Pancreas (tissue), 10 donors: ENCODE measurements around the gene DSP. TPM values are rescaled to one million over a fixed set of nuclear protein-coding genes. Genes with fewer than 3 reads are reported as not detected.

Source experiments
- ATAC-seq, 4 donors: fragments of 200-7000 bp; cut with Tn5 transposase; one replicate each; pipeline versions ENCODE4 v1.8.0 to v1.9.1; 2020; ENCODE audit warnings: mild to moderate bottlenecking in 4 of 4, moderate library complexity in 4 of 4
- DNase-seq, 6 donors: peaks; one replicate each; pipeline ENCODE4 v3.0.0-alpha.2; 2020
- FAIRE-seq: peaks from 2 replicates; lab custom pipeline; 2012; peaks lifted over from hg19 to GRCh38; lab: Jason Lieb, UNC
- H3K27ac ChIP-seq, 4 donors: fragments of 200-600 bp; sonication (generic); 1 replicate in 3 of 4; 2 replicates in 1 of 4; pipeline versions ENCODE4 v1.5.0 to v1.8.0; 2020
- H3K27me3 ChIP-seq, 4 donors: fragments of 200-600 bp; one replicate each; pipeline ENCODE4 v1.8.0; 2021
- H3K36me3 ChIP-seq, 3 donors: fragments of 200-600 bp; sonication (generic) in 1 of 3; one replicate each; pipeline versions ENCODE4 v1.5.0 to v1.8.0; 2020 to 2021
- H3K4me1 ChIP-seq, 3 donors: fragments of 200-600 bp; one replicate each; pipeline ENCODE4 v1.8.0; 2021
- H3K4me3 ChIP-seq, 4 donors: fragments of 200-600 bp; sonication (generic) in 2 of 4; one replicate each; pipeline versions ENCODE4 v1.5.0 to v1.8.0; 2020 to 2021
- H3K9me3 ChIP-seq, 4 donors: fragments of 200-600 bp; one replicate each; pipeline ENCODE4 v1.8.0; 2021
- CTCF ChIP-seq, 4 donors: fragments of 200-600 bp; sonication (generic) in 3 of 4; IDR thresholded peaks; one replicate each; pipeline versions ENCODE4 v1.5.0 to v1.8.0; 2021; ENCODE audit warnings: antibody characterized with exemption in 4 of 4
- WGBS, 2 donors: extraction: QIAGEN DNeasy Blood & Tissue Kit; methylation state at CpG; one replicate each; pipeline ENCODE4 v1.1.7; 2013; 5-methylcytosine and 5-hydroxymethylcytosine counted together
- intact Hi-C, 3 donors: fragments of 100-400 bp; cut with DNase I; formaldehyde crosslinking; loops; one replicate each; pipeline versions ENCODE4 v1.11.1 to v1.14.2; 2022
- polyA plus RNA-seq, 2 donors: library from polyadenylated mRNA; stranded (reverse); fragments of 200-250 nt; gene quantifications; one replicate each; pipeline ENCODE4 v1.2.3, GENCODE V29; 2013
- total RNA-seq, 6 donors: library from RNA; stranded (reverse); fragmentation: NEBNext Ultra II Directional in 4 of 6; extraction: Animal tissue kit (Norgen Biotek cat#: 25700) in 4 of 6; gene quantifications; one replicate each; pipeline versions ENCODE4 v1.2.1 to v1.2.4, GENCODE V29; 2021 to 2023
- donor health status: healthy with polysubstance abuse.
- donor health status: DM: no; HTN: no; CAD: no; lungs with moderate emphysema.
- donor health status: DM: no; HTN: no; CAD: no.
- donor health status: control.
- donor health status: control.
- donor health status: Bipolar disorder and iron deficiency.
- donor health status: DM: yes; HTN: yes; CAD: no.
- donor health status: DM: no; HTN: no; CAD: no.
- donor health status: DM: no; HTN: no; CAD: no.
- donor health status: DM: yes; HTN: yes; CAD: no.

DSP gene
- total and polyA plus RNA-seq, 8 donors = 17.3 to 139 (median 111) TPM

DNA sequence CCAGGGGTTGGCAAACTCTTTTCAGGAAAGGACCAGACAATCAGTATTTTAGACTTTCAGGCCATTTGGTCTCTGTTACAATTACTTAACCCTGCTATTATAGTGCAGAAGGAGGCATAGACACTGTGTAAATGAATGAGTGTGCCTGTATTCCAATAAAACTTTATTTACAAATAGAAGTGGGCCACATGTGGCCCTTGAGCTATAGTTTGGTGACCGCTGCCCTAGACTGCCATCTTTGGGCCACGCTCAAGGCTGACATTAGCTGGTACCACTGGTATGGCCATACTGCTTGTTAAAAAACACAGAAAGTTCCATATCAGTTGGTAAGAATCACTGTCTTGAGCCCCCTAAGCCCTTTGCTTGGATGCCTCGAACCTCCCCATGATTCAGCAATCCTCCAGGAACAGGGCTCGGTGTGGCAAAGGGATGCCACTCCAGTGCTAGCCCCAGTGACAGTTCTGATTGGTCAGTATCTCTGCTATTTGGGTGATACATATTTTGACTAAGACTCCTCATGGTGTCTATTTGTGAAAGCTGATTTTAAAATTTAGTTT lies 25.2 kb downstream of the DSP start:
- intact Hi-C loops = no loop called here
- H3K9me3 ChIP-seq = no peaks in the 10 kb centered on the region
- peaks cover 17 to 94% (median 54%) of the 10 kb centered on the region in 3 donors for H3K36me3 ChIP-seq
- no peak for DNase-seq
- no peak overlapping the region for H3K27ac ChIP-seq
- no peaks in the 10 kb centered on the region for H3K27me3 ChIP-seq
- H3K4me3 ChIP-seq = no peak overlapping the region
- TF ChIP-seq CTCF (IDR thresholded peaks at IDR 0.05) = no peak
- no peak for ATAC-seq
- WGBS, 2 donors = 96 to 97% methylated on average over 4 of the region's 4 CpGs
- H3K4me1 ChIP-seq = peaks cover 3 to 11% (median 7%) of the 10 kb centered on the region in 3 donors
- no peak for FAIRE-seq

GRCh38 chr6:7568021-7568420 lies 26.6 kb downstream of the DSP start:
- no peak for DNase-seq
- no peaks in the 10 kb centered on the region for H3K9me3 ChIP-seq
- TF ChIP-seq CTCF (IDR thresholded peaks at IDR 0.05) = no peak
- H3K4me3 ChIP-seq = no peak overlapping the region
- H3K27me3 ChIP-seq = no peaks in the 10 kb centered on the region
- no peak for FAIRE-seq
- H3K27ac ChIP-seq = no peak overlapping the region
- ATAC-seq = no peak
- H3K4me1 ChIP-seq = no peaks in the 10 kb centered on the region
- peaks cover 26 to 100% (median 63%) of the 10 kb centered on the region in 3 donors for H3K36me3 ChIP-seq
- WGBS, 2 donors = 83 to 87% methylated on average over 3 of the region's 3 CpGs
- intact Hi-C loops = no loop called here

- intact Hi-C loops = no loop called here
- DNase-seq (no peak), FAIRE-seq (no peak), ATAC-seq (no peak)
- WGBS, 2 donors = 91 to 95% methylated on average over 13 of the region's 13 CpGs
- Histone ChIP-seq H3K36me3 (peaks cover 26 to 100% (median 61%) of the 10 kb centered on the region in 3 donors), H3K4me1 (no peaks in the 10 kb centered on the region), H3K27me3 (no peaks in the 10 kb centered on the region), H3K9me3 (no peaks in the 10 kb centered on the region), H3K27ac (no peak overlapping the region), H3K4me3 (no peak overlapping the region)
- no peak for TF ChIP-seq CTCF (IDR thresholded peaks at IDR 0.05)
Observed at GRCh38 chr6:7569082-7569481, 27.6 kb downstream of the DSP start.

GRCh38 chr6:7572213-7572943 lies 30.9 kb downstream of the DSP start:
- H3K36me3 ChIP-seq = peaks cover 22 to 100% (median 71%) of the 10 kb centered on the region in 3 donors
- ATAC-seq (no peak), DNase-seq (no peak), FAIRE-seq (no peak)
- no peaks in the 10 kb centered on the region for H3K4me1 ChIP-seq
- H3K27ac ChIP-seq = no peak overlapping the region
- no peak overlapping the region for H3K4me3 ChIP-seq
- no peak for TF ChIP-seq CTCF (IDR thresholded peaks at IDR 0.05)
- 81 to 85% methylated on average over 9 of the region's 9 CpGs for WGBS, 2 donors
- no peaks in the 10 kb centered on the region for H3K9me3 ChIP-seq
- H3K27me3 ChIP-seq = no peaks in the 10 kb centered on the region
- intact Hi-C loops = no loop called here

DNA sequence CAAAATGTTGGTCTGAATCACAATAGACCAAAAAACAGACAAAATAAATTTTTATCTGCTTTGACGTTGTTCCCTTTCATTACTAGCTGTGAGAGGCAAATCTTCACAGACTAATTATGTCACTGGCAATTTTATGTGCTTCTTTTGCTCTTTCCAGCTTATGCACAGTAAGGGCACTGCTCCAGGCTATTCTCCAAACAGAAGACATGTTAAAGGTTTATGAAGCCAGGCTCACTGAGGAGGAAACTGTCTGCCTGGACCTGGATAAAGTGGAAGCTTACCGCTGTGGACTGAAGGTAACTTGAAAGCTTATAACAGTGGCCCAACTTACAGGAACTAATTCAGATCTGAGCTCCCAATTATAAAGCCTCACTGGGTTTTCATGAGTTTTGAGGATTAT lies 33.0 kb downstream of the DSP start:
- ATAC-seq (no peak), FAIRE-seq (no peak), DNase-seq (no peak)
- Histone ChIP-seq H3K27me3 (no peaks in the 10 kb centered on the region), H3K36me3 (peaks cover 14 to 99% (median 61%) of the 10 kb centered on the region in 3 donors), H3K27ac (no peak overlapping the region), H3K4me3 (no peak overlapping the region), H3K4me1 (no peaks in the 10 kb centered on the region), H3K9me3 (no peaks in the 10 kb centered on the region)
- intact Hi-C loops = no loop called here
- TF ChIP-seq CTCF (IDR thresholded peaks at IDR 0.05) = no peak
- WGBS, 2 donors = 82% methylated on average over 2 of the region's 2 CpGs
